PC-9 (cell line): ENCODE results near the gene CAPS2.

ENCODE experiments used
- CTCF ChIP-seq: fragments of 200-600 bp; sonication (generic); conservative IDR thresholded peaks from 2 replicates; pipeline ENCODE4 v1.6.1; 2017; ENCODE audit warnings: mixed run types, antibody characterized with exemption, mild to moderate bottlenecking, moderate library complexity
- EZH2 ChIP-seq: fragments of 200-600 bp; sonication (generic); IDR thresholded peaks from 2 replicates; pipeline ENCODE4 v1.8.0; 2017; ENCODE audit warnings: antibody characterized with exemption, low read depth

- TF ChIP-seq CTCF, result no peak
- TF ChIP-seq EZH2, result no peak
Observed at GRCh38 chr12:75302225-75302624, 27.9 kb downstream of the CAPS2 start.
